NCI-H774 (cell line): Measurements from ENCODE around the gene CTSF.

ENCODE experiments used
- DNase-seq: peaks from one replicate; lab custom pipeline; 2025; lab: John Stamatoyannopoulos, UW

The CTSF gene

GRCh38 chr11:66532784-66533183 is 35.6 kb downstream of the CTSF start:
- no peak for DNase-seq

- DNase-seq = no peak
Observed at GRCh38 chr11:66531841-66532240, 36.6 kb downstream of the CTSF start.

GRCh38 chr11:66530927-66531709 is 37.3 kb downstream of the CTSF start:
- no peak for DNase-seq

- DNase-seq = no peak
Observed at GRCh38 chr11:66529655-66530054, 38.8 kb downstream of the CTSF start.

- DNase-seq = no peak
Observed at GRCh38 chr11:66529069-66529468, 39.3 kb downstream of the CTSF start.

GRCh38 chr11:66524304-66525040 is 43.9 kb downstream of the CTSF start:
- DNase-seq = no peak

GRCh38 chr11:66523611-66524010 is 44.8 kb downstream of the CTSF start:
- no peak for DNase-seq
